ENCODE results near the gene ARGLU1. TPM values are rescaled to one million over a fixed set of nuclear protein-coding genes. Genes with fewer than 3 reads are reported as not detected.

Gene ARGLU1
- total RNA-seq, 1 donor from 2014 or later: 149 TPM

- no peaks in the 10 kb centered on the region for H3K36me3 Mint-ChIP-seq (ENCODE audit: insufficient read depth)
- no peak for DNase-seq (ENCODE audit: low spot score, unreplicated experiment)
- TF ChIP-seq CTCF (IDR thresholded peaks at IDR 0.05; ENCODE audit: unreplicated experiment): no peak
- H3K4me1 Mint-ChIP-seq (ENCODE audit: low read depth): peaks cover 4% of the 10 kb centered on the region
- no peak overlapping the region for H3K27ac Mint-ChIP-seq
- no peaks in the 10 kb centered on the region for H3K9me3 Mint-ChIP-seq (ENCODE audit: low read depth)
- no peak overlapping the region for H3K4me3 Mint-ChIP-seq (ENCODE audit: low read depth)
- H3K27me3 Mint-ChIP-seq: peaks cover 11% of the 10 kb centered on the region
Observed at GRCh38 chr13:106599875-106600797, 32.2 kb upstream of the ARGLU1 start.

- Mint-ChIP-seq H3K9me3 (ENCODE audit: low read depth) (no peaks in the 10 kb centered on the region), H3K27ac (no peak overlapping the region), H3K4me1 (ENCODE audit: low read depth) (peaks cover 4% of the 10 kb centered on the region), H3K27me3 (peaks cover 11% of the 10 kb centered on the region), H3K4me3 (ENCODE audit: low read depth) (no peak overlapping the region), H3K36me3 (ENCODE audit: insufficient read depth) (no peaks in the 10 kb centered on the region)
- TF ChIP-seq CTCF (IDR thresholded peaks at IDR 0.05; ENCODE audit: unreplicated experiment): no peak
- DNase-seq (ENCODE audit: low spot score, unreplicated experiment): no peak
Observed at GRCh38 chr13:106597749-106598395, 29.9 kb upstream of the ARGLU1 start.

DNA sequence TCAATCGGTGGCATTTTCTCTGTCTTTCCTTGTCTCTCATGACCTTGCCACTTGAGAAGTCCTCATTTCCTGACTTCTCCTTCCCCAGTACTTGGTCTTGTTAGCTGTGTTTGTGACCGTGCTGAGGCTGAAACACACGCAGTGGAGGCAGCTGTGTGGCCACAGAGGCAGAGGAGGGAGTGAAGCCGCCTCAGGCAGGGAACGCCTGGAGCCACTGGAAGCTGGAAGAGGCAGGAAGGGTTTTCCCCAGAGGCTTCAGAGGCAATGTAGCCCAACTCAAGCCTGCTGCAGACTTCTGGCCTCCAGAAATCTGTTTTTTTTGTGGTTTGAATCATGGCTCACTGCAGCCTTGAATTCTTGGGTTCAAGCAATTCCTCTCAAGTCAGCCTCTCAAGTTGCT, 29.2 kb upstream of the ARGLU1 start:
- no peak for TF ChIP-seq CTCF (IDR thresholded peaks at IDR 0.05; ENCODE audit: unreplicated experiment)
- no peak for DNase-seq (ENCODE audit: low spot score, unreplicated experiment)
- H3K9me3 Mint-ChIP-seq (ENCODE audit: low read depth): peaks cover 3% of the 10 kb centered on the region
- H3K27ac Mint-ChIP-seq: no peak overlapping the region
- H3K4me3 Mint-ChIP-seq (ENCODE audit: low read depth): no peak overlapping the region
- H3K4me1 Mint-ChIP-seq (ENCODE audit: low read depth): peaks cover 5% of the 10 kb centered on the region
- H3K36me3 Mint-ChIP-seq (ENCODE audit: insufficient read depth): no peaks in the 10 kb centered on the region
- H3K27me3 Mint-ChIP-seq: peaks cover 11% of the 10 kb centered on the region

DNA sequence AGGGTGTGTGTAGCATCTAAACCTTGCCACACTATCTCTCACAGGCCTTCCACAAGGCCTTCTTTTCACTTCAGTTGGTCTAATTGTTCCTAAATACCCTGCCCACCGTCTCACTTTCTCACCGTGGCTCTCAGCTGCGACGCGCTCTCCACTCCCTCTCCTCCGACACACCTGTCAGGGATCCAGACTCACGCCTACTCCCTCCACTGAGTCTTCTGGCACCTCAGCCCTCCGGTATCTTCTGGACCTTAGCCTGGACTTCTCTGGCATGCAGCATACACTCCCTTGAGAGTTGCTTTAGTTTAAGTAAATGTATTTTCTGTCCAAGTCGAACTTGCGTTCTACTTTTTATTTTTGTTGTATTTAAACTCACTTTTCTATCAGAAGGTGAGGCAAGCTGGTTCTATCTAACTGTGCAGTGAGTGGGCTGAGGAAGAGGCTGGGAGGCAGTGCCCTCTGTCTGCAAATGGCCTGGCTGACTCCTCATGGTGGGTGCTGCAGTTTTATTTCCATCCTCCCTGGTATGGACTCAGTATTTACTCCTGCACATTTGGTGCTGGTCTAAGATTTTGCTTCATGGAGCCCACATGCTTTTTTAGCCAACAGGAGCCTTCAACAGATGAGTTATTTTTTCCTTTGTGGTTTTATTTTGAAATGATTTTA, 28.5 kb upstream of the ARGLU1 start:
- H3K27ac Mint-ChIP-seq: peak overlapping the region; percentile 8
- peaks cover 11% of the 10 kb centered on the region for H3K27me3 Mint-ChIP-seq
- peaks cover 3% of the 10 kb centered on the region for H3K9me3 Mint-ChIP-seq (ENCODE audit: low read depth)

More for the DNA sequence above, 28.5 kb upstream of the ARGLU1 start:
- DNase-seq (ENCODE audit: low spot score, unreplicated experiment): no peak
- Mint-ChIP-seq H3K36me3 (ENCODE audit: insufficient read depth) (no peaks in the 10 kb centered on the region), H3K4me3 (ENCODE audit: low read depth) (no peak overlapping the region), H3K4me1 (ENCODE audit: low read depth) (peaks cover 7% of the 10 kb centered on the region)
- no peak for TF ChIP-seq CTCF (IDR thresholded peaks at IDR 0.05; ENCODE audit: unreplicated experiment)

All from progenitor cell of endocrine pancreas (in vitro differentiated cells).